Astrocyte of the hippocampus (primary cell): Measurements from ENCODE around the gene CAPRIN1.
A peak's percentile ranks its signal among the peaks of the same experiment; 100 is the strongest.
"Not testable (repeated sequence)": the region's sequence is repeated elsewhere in the genome, so short reads cannot be mapped to it uniquely, and the experiment has no call there.

Experiments
- DNase-seq: peaks from one replicate; pipeline ENCODE4 v3.0.0; 2011; ENCODE audit warnings: low read depth, low spot score

Gene CAPRIN1

GRCh38 chr11:34052036-34052607 lies 591 bp downstream of the CAPRIN1 start:
- DNase-seq = peak; percentile 97

- peak; percentile 18 for DNase-seq
Measured at GRCh38 chr11:34052608-34053160, 1.2 kb downstream of the CAPRIN1 start.

GRCh38 chr11:34053161-34053686 lies 1.7 kb downstream of the CAPRIN1 start:
- DNase-seq = peak; percentile 87

DNA sequence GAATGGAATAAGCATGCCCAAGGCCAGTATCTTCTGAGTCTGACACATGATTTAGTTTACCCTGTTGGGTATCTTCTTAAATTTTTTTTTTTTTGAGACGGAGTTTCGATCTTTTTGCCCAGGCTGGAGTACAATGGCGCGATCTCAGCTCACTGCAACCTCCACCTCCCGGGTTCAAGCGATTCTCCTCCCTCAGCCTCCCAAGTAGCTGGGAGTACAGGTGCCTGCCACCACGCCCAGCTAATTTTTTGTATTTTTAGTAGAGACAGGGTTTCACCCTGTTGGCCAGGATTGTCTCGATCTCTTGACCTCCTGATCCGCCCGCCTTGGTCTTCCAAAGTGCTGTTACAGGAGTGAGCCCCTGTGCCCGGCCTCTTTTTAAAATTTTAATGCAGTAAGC lies 2.8 kb downstream of the CAPRIN1 start:
- DNase-seq = not testable (repeated sequence)

GRCh38 chr11:34055218-34056000 lies 3.9 kb downstream of the CAPRIN1 start:
- DNase-seq = no peak

GRCh38 chr11:34056672-34057071 lies 5.1 kb downstream of the CAPRIN1 start:
- DNase-seq = no peak

DNA sequence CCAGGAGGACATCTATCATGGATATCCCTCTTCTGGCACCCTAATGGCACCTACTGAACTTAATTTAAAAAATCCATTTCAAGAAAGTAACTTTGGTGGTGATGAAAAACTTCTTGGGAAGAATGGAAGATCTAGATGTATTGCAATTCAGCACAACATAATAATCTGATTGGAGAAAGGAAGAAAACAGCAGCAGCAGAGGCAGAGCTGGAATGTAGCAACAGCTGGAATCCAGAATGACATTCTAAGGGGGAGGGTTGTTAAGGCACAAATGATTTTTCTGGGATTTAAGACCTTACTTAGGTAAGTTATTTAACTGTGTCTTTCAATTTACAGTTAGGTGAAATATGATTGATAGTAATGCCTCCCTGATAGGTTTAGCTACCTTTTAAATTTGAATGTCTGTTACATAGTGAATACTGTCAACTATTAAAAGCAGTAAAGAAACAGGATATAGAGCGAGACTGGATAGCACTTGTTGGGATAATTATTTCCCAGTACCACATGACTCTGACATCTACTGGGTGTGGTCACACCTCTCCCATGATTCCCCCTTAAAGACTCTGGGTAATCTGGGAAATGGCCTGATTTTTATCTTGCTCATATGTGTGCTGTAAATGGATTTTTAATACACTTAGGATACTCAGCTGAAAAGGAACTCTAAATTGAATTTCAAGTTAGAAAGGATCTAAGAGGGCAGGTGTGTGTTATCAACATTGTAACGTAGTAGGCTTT lies 11.7 kb downstream of the CAPRIN1 start:
- DNase-seq = no peak

GRCh38 chr11:34064291-34064690 lies 12.8 kb downstream of the CAPRIN1 start:
- DNase-seq = no peak

DNA sequence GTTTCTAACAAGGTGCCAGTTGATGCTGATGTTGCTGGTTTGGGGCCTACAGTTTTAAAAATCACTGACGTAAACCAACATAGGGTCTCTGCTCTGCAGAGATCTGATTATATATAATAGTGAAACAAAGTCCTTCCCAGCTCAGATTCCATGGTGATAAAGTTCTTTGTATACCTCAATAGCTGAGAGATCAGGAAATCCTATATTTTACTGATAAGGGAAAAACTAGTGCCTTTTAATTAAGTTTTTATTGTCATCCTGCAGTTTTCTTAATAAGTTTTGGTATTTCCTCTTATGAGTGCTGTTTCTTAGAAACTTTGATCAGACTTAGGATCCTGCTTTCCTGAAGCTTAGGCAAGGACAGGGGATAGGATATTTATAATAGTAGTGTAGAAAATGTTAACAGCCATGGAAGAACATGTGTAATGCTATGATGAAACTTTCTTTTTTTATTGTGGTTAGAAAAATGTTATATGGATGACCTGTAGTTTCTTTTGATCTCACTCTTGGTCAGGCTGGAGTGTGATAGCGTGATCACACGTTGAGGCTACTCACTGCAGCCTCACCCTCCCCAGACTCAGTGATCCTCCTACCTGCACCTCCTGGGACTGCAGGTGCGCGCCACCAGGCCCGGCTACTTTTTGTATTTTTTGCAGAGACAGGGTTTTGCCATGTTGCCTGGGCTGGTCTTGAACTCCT lies 14.1 kb downstream of the CAPRIN1 start:
- DNase-seq = no peak

DNA sequence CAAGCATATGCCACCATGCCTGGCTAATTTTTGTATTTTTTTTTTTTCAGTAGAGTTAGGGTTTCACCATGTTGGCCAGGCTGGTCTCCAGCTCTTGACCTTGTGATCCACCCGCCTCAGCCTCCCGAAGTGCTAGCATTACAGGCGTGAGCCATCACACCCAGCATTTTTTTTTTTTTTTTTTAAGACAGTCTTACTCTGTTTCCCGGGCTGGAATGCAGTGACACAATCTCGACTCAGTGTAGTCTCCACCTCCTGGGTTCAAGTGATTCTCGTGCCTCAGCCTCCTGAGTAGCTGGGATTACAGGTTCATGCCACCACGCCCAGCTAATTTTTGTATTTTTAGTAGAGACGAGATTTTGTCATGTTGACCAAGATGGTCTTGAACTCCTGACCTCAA lies 15.2 kb downstream of the CAPRIN1 start:
- DNase-seq = not testable (repeated sequence)

GRCh38 chr11:34067383-34068065 lies 16.0 kb downstream of the CAPRIN1 start:
- DNase-seq = no peak

- DNase-seq = peak; percentile 74
Measured at GRCh38 chr11:34068111-34068510, 16.6 kb downstream of the CAPRIN1 start.

DNA sequence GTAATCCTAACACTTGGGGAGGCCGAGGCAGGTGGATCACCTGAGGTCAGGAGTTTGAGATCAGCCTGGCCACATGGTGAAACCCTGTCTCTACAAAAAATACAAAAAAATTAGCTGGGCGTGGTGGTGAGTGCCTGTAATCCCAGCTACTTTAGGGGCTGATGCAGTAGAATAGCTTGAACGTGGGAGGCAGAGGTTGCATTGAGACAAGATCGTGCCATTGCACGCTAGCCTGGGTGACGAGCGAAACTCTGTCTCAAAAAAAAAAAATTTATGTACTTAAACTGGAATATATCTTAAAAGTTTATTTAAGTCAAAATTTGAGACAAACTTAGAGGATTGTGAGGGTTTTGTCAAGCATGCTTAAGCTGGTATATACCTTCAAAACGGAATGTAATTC lies 19.8 kb downstream of the CAPRIN1 start:
- DNase-seq = not testable (repeated sequence)

DNA sequence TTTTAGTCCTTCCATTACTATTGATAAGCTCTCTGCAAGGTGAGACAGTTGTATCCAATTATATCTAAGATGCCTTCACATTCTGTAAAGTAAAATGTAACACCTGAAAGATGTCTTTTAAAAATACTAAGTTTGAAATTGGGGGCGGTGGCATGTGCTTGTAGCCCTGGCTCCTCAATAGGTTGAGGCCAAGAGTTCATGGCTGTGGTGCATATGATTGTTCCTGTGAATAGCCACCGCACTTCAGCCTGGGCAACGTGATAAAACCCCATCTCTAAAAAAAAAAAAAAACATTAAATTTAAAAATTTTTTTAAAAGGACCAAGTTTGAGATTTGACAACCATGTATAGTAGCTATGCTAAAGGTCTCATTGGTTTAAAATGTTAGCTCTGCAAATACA lies 20.5 kb downstream of the CAPRIN1 start:
- DNase-seq = no peak

- DNase-seq = no peak
Measured at GRCh38 chr11:34072832-34073231, 21.3 kb downstream of the CAPRIN1 start.

GRCh38 chr11:34074391-34074790 lies 22.9 kb downstream of the CAPRIN1 start:
- no peak for DNase-seq

DNA sequence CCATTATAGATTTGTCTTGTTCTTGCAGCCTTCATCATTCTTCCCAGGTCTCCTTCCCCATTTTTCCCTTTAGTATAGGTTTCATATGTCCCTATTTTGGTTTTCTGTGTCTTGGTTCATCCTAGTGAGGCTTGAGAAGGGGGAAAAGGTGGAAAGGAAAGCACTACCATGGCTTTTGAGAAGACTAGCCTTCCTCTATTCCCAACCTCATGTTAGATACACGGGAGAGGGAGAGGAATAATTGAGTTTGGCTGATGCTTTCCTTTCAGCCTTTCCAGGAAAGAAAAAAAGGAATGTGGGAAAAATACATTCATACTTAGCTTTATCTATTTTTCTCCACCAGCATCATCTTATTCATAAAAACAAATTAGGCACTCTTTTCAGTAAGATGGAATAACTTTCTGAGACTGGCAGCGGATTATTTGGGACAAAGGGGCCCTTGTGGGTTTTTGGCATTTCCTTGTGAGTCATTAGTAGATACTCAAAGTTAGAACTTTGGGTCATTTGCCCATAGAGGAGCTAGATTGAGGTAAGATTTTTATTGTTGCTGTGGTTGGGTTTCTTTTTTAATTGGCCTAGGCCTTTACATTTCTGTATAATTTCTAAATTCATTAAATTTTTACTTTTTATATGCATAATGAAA lies 23.8 kb downstream of the CAPRIN1 start:
- peak; percentile 75 for DNase-seq

DNA sequence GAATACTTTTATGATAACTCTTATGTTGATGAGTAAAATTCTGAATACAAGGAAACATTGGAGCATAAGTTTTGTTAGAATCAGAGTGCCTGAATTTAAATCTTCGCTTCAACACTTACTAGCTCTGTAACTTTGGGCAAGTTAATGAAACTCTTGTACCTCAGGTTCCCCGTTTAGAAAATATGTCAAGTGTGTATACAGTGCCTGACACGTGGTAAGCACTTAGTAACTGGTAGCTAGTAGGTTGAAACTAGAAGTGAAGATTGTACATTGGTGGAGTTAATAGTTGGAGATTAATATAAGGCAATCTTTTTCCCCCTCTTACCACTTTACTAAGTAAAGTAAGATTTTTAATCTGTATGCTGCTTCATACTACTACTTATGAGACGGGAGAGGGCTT lies 29.1 kb downstream of the CAPRIN1 start:
- DNase-seq = no peak

DNA sequence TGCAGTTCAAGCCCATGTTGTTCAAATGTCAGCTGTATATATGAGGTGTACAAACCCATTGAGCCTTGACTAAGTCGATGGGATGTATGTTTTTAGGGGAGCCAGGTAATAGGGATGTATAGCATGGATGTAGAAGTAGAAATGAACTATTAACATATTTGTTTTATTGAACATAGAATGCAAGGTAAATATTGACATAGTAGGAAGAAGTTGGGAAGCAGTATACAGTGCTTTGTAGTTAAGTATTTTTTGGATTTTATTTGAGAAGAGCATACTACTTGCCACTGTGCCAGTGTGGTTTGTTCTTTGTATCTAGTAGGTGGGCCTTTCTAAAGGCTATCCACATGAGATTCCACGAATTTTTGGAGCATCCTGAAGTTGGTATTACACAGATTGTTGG lies 33.1 kb downstream of the CAPRIN1 start:
- DNase-seq = no peak

GRCh38 chr11:34086554-34087283 lies 35.2 kb downstream of the CAPRIN1 start:
- DNase-seq = no peak
